Gastroesophageal sphincter (tissue), 4 donors: ENCODE results near the gene OLR1. TPM values are rescaled to one million over a fixed set of nuclear protein-coding genes. Genes with fewer than 3 reads are reported as not detected.

Experiments
- ATAC-seq: fragments of 150-250 bp; one replicate; pipeline ENCODE4 v1.9.1; 2016; ENCODE audit warnings: mild to moderate bottlenecking, moderate library complexity
- H3K27ac ChIP-seq, 4 donors: fragments of 200-600 bp; sonication (generic) in 3 of 4; 1 replicate in 3 of 4; 2 replicates in 1 of 4; pipeline ENCODE4 v1.5.1; 2016 to 2019
- H3K27me3 ChIP-seq: fragments of 200-600 bp; sonication (generic); one replicate; pipeline ENCODE4 v1.5.1; 2019
- H3K36me3 ChIP-seq, 2 donors: fragments of 200-600 bp; sonication (generic); one replicate each; pipeline ENCODE4 v1.5.1; 2019; ENCODE audit warnings: control low read depth in 1 of 2
- H3K4me1 ChIP-seq, 3 donors: fragments of 200-600 bp; sonication (generic); 1 replicate in 2 of 3; 2 replicates in 1 of 3; pipeline ENCODE4 v1.5.1; 2016 to 2019; ENCODE audit warnings: control low read depth in 2 of 3
- H3K4me3 ChIP-seq, 2 donors: fragments of 200-600 bp; sonication (generic); one replicate each; pipeline ENCODE4 v1.5.1; 2019; ENCODE audit warnings: mild to moderate bottlenecking in 1 of 2, moderate library complexity in 1 of 2
- H3K9me3 ChIP-seq, 3 donors: fragments of 200-600 bp; sonication (generic); one replicate each; pipeline ENCODE4 v1.5.1; 2017 to 2019; ENCODE audit warnings: control low read depth in 2 of 3
- CTCF ChIP-seq, 4 experiments: fragments of 200-600 bp in 2 of 4; fragments of 450-650 bp in 2 of 4; sonication (generic) in 1 of 4; IDR thresholded peaks; one replicate each; pipeline ENCODE4 v1.5.1; 2017 to 2019; ENCODE audit warnings: antibody characterized with exemption in 4 of 4, mild to moderate bottlenecking in 2 of 4, moderate library complexity in 2 of 4
- EP300 ChIP-seq: sonication (generic); formaldehyde crosslinking; IDR thresholded peaks from one replicate; pipeline ENCODE4 v1.6.1; 2017; ENCODE audit warnings: antibody characterized with exemption, mild to moderate bottlenecking
- POLR2A ChIP-seq, 2 donors: fragments of 450-650 bp; IDR thresholded peaks; one replicate each; pipeline ENCODE4 v1.6.1; 2017; ENCODE audit warnings: antibody characterized with exemption in 2 of 2, mild to moderate bottlenecking in 2 of 2, moderate library complexity in 1 of 2
- POLR2AphosphoS5 ChIP-seq: sonication (generic); formaldehyde crosslinking; IDR thresholded peaks from one replicate; pipeline ENCODE4 v1.6.1; 2017; ENCODE audit warnings: antibody characterized with exemption
- WGBS, 2 donors: methylation state at CpG; one replicate each; pipeline ENCODE4 v1.1.5; 2018; ENCODE audit warnings: low coverage in 1 of 2; 5-methylcytosine and 5-hydroxymethylcytosine counted together
- total RNA-seq, 4 donors: library from RNA; depleted of rRNA; stranded (reverse); fragments of >200 nt; gene quantifications; one replicate each; pipeline ENCODE4 v1.1.0, GENCODE V29; 2016

OLR1 gene
- total RNA-seq, 4 donors from 2014 or later, result 0.39 to 6.5 (median 5.5) TPM; not detected in 1

- Histone ChIP-seq H3K27me3 (no peaks in the 10 kb centered on the region), H3K9me3 (no peaks in the 10 kb centered on the region), H3K36me3 (no peaks in the 10 kb centered on the region), H3K27ac (no peak overlapping the region), H3K4me1 (no peaks in the 10 kb centered on the region), H3K4me3 (no peak overlapping the region)
- no peak for ATAC-seq
- WGBS, 2 donors, result 55 to 86% methylated on average over 1 of the region's 1 CpG
- TF ChIP-seq EP300, result no peak
- TF ChIP-seq POLR2AphosphoS5, result no peak
- TF ChIP-seq CTCF (IDR thresholded peaks at IDR 0.05), result no peak
- TF ChIP-seq POLR2A (IDR thresholded peaks at IDR 0.05), result no peak
These were observed 58.0 kb downstream of the OLR1 start for GRCh38 chr12:10113920-10114319.

GRCh38 chr12:10113075-10113474 is 58.9 kb downstream of the OLR1 start:
- WGBS, 2 donors, result 88 to 100% methylated on average over 1 of the region's 1 CpG
- no peak for ATAC-seq

DNA sequence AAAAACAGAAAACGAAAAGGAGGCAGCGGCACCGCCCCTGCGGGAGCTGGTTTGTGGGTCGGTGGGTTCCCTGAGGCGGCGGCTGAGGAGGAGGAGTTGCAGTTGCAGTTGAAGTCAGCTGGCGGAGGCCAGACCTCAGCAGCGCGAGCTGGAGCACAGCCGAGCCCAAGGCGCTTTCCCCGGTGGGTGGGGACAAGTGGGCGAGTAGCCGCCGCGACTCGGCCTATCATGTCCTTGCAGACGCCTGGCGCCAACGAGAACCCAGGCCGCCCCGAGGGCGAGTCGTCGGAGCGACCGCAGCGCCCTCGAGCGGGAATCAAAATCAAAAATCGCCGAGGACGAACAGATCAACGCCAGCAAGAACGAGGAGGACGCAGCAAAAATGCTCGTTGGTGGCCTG is 60.5 kb downstream of the OLR1 start:
- H3K27me3 ChIP-seq, result no peaks in the 10 kb centered on the region
- WGBS, 2 donors, result 95 to 98% methylated on average over 8 to 15 of the region's 38 CpGs
- no peak for TF ChIP-seq POLR2A (IDR thresholded peaks at IDR 0.05)
- no peak for TF ChIP-seq EP300
- TF ChIP-seq POLR2AphosphoS5, result no peak
- TF ChIP-seq CTCF (IDR thresholded peaks at IDR 0.05), result no peak

More at GRCh38 chr12:10113075-10113474, 58.9 kb downstream of the OLR1 start:
- Histone ChIP-seq H3K36me3 (no peaks in the 10 kb centered on the region), H3K27ac (no peak overlapping the region), H3K4me1 (no peaks in the 10 kb centered on the region), H3K27me3 (no peaks in the 10 kb centered on the region), H3K9me3 (no peaks in the 10 kb centered on the region), H3K4me3 (no peak overlapping the region)
- TF ChIP-seq CTCF (IDR thresholded peaks at IDR 0.05), result no peak
- TF ChIP-seq EP300, result no peak
- no peak for TF ChIP-seq POLR2A (IDR thresholded peaks at IDR 0.05)
- no peak for TF ChIP-seq POLR2AphosphoS5

DNA sequence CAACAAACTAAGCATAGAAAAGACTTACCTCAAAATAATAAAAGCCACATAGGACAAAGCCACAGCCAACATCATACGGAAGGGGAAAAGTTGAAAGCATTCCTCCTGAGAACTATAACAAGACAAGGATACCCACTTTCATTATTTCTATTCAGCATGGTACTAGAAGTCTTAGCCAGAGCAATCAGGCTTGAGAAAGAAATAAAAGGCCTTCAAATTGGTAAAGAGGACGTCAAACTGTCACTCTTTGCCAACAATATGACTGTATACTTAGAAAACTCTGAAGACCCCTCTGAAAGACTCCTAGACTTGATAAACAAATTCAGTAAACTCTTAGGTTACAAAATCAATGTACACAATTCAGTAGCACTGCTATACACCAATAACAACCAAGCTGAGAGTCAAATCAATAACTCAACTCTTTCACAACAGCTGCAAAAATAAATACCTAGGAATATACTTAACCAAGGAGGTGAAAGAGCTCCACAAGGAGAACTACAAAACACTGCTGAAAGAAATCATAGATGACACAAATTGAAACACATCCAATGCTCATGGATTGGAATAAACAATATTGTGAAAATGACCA is 61.6 kb downstream of the OLR1 start:
- WGBS, 2 donors, result 84 to 90% methylated on average over 2 of the region's 2 CpGs
- no peak for ATAC-seq
- H3K4me3 ChIP-seq, result no peak overlapping the region

More for the DNA sequence above, 60.5 kb downstream of the OLR1 start:
- no peak for ATAC-seq
- no peaks in the 10 kb centered on the region for H3K9me3 ChIP-seq
- H3K36me3 ChIP-seq, result no peaks in the 10 kb centered on the region
- H3K4me1 ChIP-seq, result no peaks in the 10 kb centered on the region
- no peak overlapping the region for H3K27ac ChIP-seq
- no peak overlapping the region for H3K4me3 ChIP-seq

More for the DNA sequence above, 61.6 kb downstream of the OLR1 start:
- H3K27me3 ChIP-seq, result no peaks in the 10 kb centered on the region
- H3K36me3 ChIP-seq, result no peaks in the 10 kb centered on the region
- TF ChIP-seq CTCF (IDR thresholded peaks at IDR 0.05) (no peak), EP300 (no peak), POLR2AphosphoS5 (no peak), POLR2A (IDR thresholded peaks at IDR 0.05) (no peak)
- no peak overlapping the region for H3K27ac ChIP-seq
- no peaks in the 10 kb centered on the region for H3K4me1 ChIP-seq
- H3K9me3 ChIP-seq, result no peaks in the 10 kb centered on the region

Other genes with a start within 250 kb of the OLR1 start
- not detected for gene CLEC2A, start 239.8 kb downstream of the OLR1 start, total RNA-seq
- 1 to 10 TPM in 1 of 4 donors, under 1 TPM in 1, not detected in 2; 0.66 to 1.1 TPM for gene CLEC12A, start 200.7 kb downstream of the OLR1 start, total RNA-seq
- gene CLEC1B, start 173.0 kb downstream of the OLR1 start, total RNA-seq, result not detected
- gene CLEC12B, start 161.5 kb downstream of the OLR1 start, total RNA-seq, result not detected
- gene CLEC9A, start 141.4 kb downstream of the OLR1 start, total RNA-seq, result not detected
- gene CLEC1A, start 73.1 kb downstream of the OLR1 start, total RNA-seq, result 1 to 10 TPM; 1.4 to 4.7 (median 2.4) TPM
- gene CLEC7A, start 41.9 kb downstream of the OLR1 start, total RNA-seq, result 1 to 10 TPM; 1.9 to 9.0 (median 5.1) TPM
- gene TMEM52B, start 6.9 kb upstream of the OLR1 start, total RNA-seq, result 1 to 10 TPM in 1 of 4 donors, not detected in 3; 1.2 TPM
- 100 to 1,000 TPM; 122 to 269 (median 193) TPM for gene GABARAPL1, start 40.7 kb upstream of the OLR1 start, total RNA-seq
- gene KLRD1, start 135.7 kb upstream of the OLR1 start, total RNA-seq, result under 1 TPM; 0.37 to 0.94 (median 0.70) TPM
- gene KLRK1, start 217.9 kb upstream of the OLR1 start, total RNA-seq, result 1 to 10 TPM in 2 of 4 donors, under 1 TPM in 2; 0.57 to 2.0 (median 0.97) TPM
- gene KLRC4, start 237.6 kb upstream of the OLR1 start, total RNA-seq, result 1 to 10 TPM in 1 of 4 donors, not detected in 3; 2.3 TPM
- not detected for gene KLRC3, start 248.5 kb upstream of the OLR1 start, total RNA-seq